WTC11 (cell line): Measurements from ENCODE around the gene PHPT1. TPM values are rescaled to one million over a fixed set of nuclear protein-coding genes. Genes with fewer than 3 reads are reported as not detected.

Experiments used
- ATAC-seq: fragments of 200-7000 bp; cut with Tn5 transposase; 2 replicates; pipeline ENCODE4 v1.10.0; 2021; ENCODE audit warnings: mild to moderate bottlenecking, moderate library complexity
- CTCF ChIA-PET: fragments of 300-600 bp; sonication (Branson Sonifier 250); formaldehyde crosslinking; loops from one replicate; lab custom pipeline; 2021; ENCODE audit warnings: antibody characterized with exemption; lab: Charles Lee
- POLR2A ChIA-PET: fragments of 350-600 bp; sonication (Branson Sonifier 250); formaldehyde crosslinking; loops from one replicate; lab custom pipeline; 2021; ENCODE audit warnings: antibody characterized with exemption; lab: Charles Lee
- DNase-seq: peaks from one replicate; pipeline ENCODE4 v3.0.0; 2021; ENCODE audit warnings: low spot score
- H3K27ac Mint-ChIP-seq: 2 replicates; pipeline ENCODE4 v1.8.0; 2021; ENCODE audit warnings: mixed read lengths
- H3K27me3 Mint-ChIP-seq: 2 replicates; pipeline ENCODE4 v1.8.0; 2021; ENCODE audit warnings: low read depth, mild to moderate bottlenecking, moderate library complexity, mixed read lengths
- H3K36me3 Mint-ChIP-seq: 2 replicates; pipeline ENCODE4 v1.8.0; 2021; ENCODE audit warnings: mixed read lengths
- H3K4me1 Mint-ChIP-seq: 2 replicates; pipeline ENCODE4 v1.8.0; 2022; ENCODE audit warnings: mixed read lengths
- H3K4me3 Mint-ChIP-seq: 2 replicates; pipeline ENCODE4 v1.8.0; 2021; ENCODE audit warnings: mild to moderate bottlenecking, moderate library complexity, mixed read lengths
- H3K9me3 Mint-ChIP-seq: 2 replicates; pipeline ENCODE4 v1.8.0; 2021; ENCODE audit warnings: mixed read lengths
- ATF1 ChIP-seq: sonication (generic); formaldehyde crosslinking; IDR thresholded peaks from 2 replicates; pipeline ENCODE4 v1.8.1; 2023; ENCODE audit warnings: mild to moderate bottlenecking, moderate library complexity, missing genetic modification reagents
- CBFB ChIP-seq: sonication (generic); formaldehyde crosslinking; IDR thresholded peaks from 2 replicates; pipeline ENCODE4 v1.8.1; 2022; ENCODE audit warnings: mild to moderate bottlenecking, low read depth, missing genetic modification reagents
- CREM ChIP-seq: sonication (generic); formaldehyde crosslinking; IDR thresholded peaks from 2 replicates; pipeline ENCODE4 v1.8.1; 2022; ENCODE audit warnings: mild to moderate bottlenecking, missing genetic modification reagents, moderate library complexity
- EMX1 ChIP-seq: fragments of 250-450 bp; sonication (Bioruptor Pico); IDR thresholded peaks from 2 replicates; pipeline ENCODE4 v1.8.0; 2021; ENCODE audit warnings: mild to moderate bottlenecking
- ETV6 ChIP-seq: sonication (generic); formaldehyde crosslinking; IDR thresholded peaks from 2 replicates; pipeline ENCODE4 v1.8.1; 2022; ENCODE audit warnings: mild to moderate bottlenecking, missing genetic modification reagents
- FOXP1 ChIP-seq: sonication (generic); formaldehyde crosslinking; IDR thresholded peaks from 2 replicates; pipeline ENCODE4 v1.8.0; 2022; ENCODE audit warnings: missing genetic modification reagents, mild to moderate bottlenecking, moderate library complexity, borderline replicate concordance
- GRHL2 ChIP-seq: fragments of 250-450 bp; sonication (Bioruptor Pico); IDR thresholded peaks from 2 replicates; pipeline ENCODE4 v1.8.0; 2022; ENCODE audit warnings: mild to moderate bottlenecking, moderate library complexity; ENCODE audit not compliant: insufficient replicate concordance, severe bottlenecking
- HMGA2 ChIP-seq: fragments of 250-450 bp; sonication (Bioruptor Pico); IDR thresholded peaks from 2 replicates; pipeline ENCODE4 v1.4.0; 2021; ENCODE audit warnings: mild to moderate bottlenecking, moderate library complexity
- IRF2 ChIP-seq: sonication (generic); formaldehyde crosslinking; IDR thresholded peaks from 2 replicates; pipeline ENCODE4 v1.8.0; 2022; ENCODE audit warnings: low read depth, missing genetic modification reagents, borderline replicate concordance
- MXD4 ChIP-seq: fragments of 250-450 bp; sonication (Bioruptor Pico); IDR thresholded peaks from 2 replicates; pipeline ENCODE4 v1.8.0; 2021; ENCODE audit warnings: mild to moderate bottlenecking, moderate library complexity, borderline replicate concordance
- MYBL2 ChIP-seq: sonication (generic); formaldehyde crosslinking; IDR thresholded peaks from 2 replicates; pipeline ENCODE4 v1.8.1; 2023; ENCODE audit warnings: mild to moderate bottlenecking, moderate library complexity, missing genetic modification reagents
- NR2C2 ChIP-seq: sonication (generic); formaldehyde crosslinking; IDR thresholded peaks from 2 replicates; pipeline ENCODE4 v1.8.0; 2022; ENCODE audit warnings: mild to moderate bottlenecking, missing genetic modification reagents
- NR3C1 ChIP-seq: sonication (generic); formaldehyde crosslinking; conservative IDR thresholded peaks from 2 replicates; pipeline ENCODE4 v1.8.1; 2023; ENCODE audit warnings: low read depth, mild to moderate bottlenecking, missing genetic modification reagents
- OVOL2 ChIP-seq: fragments of 250-450 bp; sonication (Bioruptor Pico); IDR thresholded peaks from 2 replicates; pipeline ENCODE4 v1.9.0; 2021; ENCODE audit warnings: mild to moderate bottlenecking, borderline replicate concordance
- RELA ChIP-seq: sonication (generic); formaldehyde crosslinking; IDR thresholded peaks from 2 replicates; pipeline ENCODE4 v1.8.1; 2022; ENCODE audit warnings: missing genetic modification reagents, mild to moderate bottlenecking, borderline replicate concordance
- SMAD4 ChIP-seq: sonication (generic); formaldehyde crosslinking; IDR thresholded peaks from 2 replicates; pipeline ENCODE4 v1.8.0; 2022; ENCODE audit warnings: mild to moderate bottlenecking, missing genetic modification reagents
- TP53 ChIP-seq: sonication (generic); formaldehyde crosslinking; IDR thresholded peaks from 2 replicates; pipeline ENCODE4 v1.8.1; 2023; ENCODE audit warnings: mild to moderate bottlenecking, missing genetic modification reagents
- ZMAT4 ChIP-seq: fragments of 250-450 bp; sonication (Bioruptor Pico); IDR thresholded peaks from 2 replicates; pipeline ENCODE4 v1.9.0; 2021; ENCODE audit warnings: mild to moderate bottlenecking
- ZNF232 ChIP-seq: sonication (generic); formaldehyde crosslinking; IDR thresholded peaks from 2 replicates; pipeline ENCODE4 v1.8.0; 2022; ENCODE audit warnings: mild to moderate bottlenecking, missing genetic modification reagents
- ZNF425 ChIP-seq: fragments of 250-450 bp; sonication (Bioruptor Pico); conservative IDR thresholded peaks from 2 replicates; pipeline ENCODE4 v1.9.0; 2021; ENCODE audit warnings: mild to moderate bottlenecking
- ZNF671 ChIP-seq: fragments of 250-450 bp; sonication (Bioruptor Pico); IDR thresholded peaks from 2 replicates; pipeline ENCODE4 v1.8.0; 2021; ENCODE audit warnings: mild to moderate bottlenecking
- total RNA-seq: library from RNA; stranded (reverse); gene quantifications from 3 replicates; pipeline ENCODE4 v1.2.3, GENCODE V29; 2021
- TF ChIP-seq, protein P1 (sequence below): sonication (generic); formaldehyde crosslinking; IDR thresholded peaks from 2 replicates; pipeline ENCODE4 v1.8.1; 2022; ENCODE audit warnings: missing genetic modification reagents, borderline replicate concordance
- TF ChIP-seq, protein P2 (sequence below): sonication (generic); formaldehyde crosslinking; IDR thresholded peaks from 2 replicates; pipeline ENCODE4 v1.8.1; 2022; ENCODE audit warnings: low read depth, missing genetic modification reagents, borderline replicate concordance
- TF ChIP-seq, protein P3 (sequence below): sonication (generic); formaldehyde crosslinking; IDR thresholded peaks from 2 replicates; pipeline ENCODE4 v1.8.1; 2022; ENCODE audit warnings: mild to moderate bottlenecking, missing genetic modification reagents, moderate library complexity, borderline replicate concordance
- TF ChIP-seq, protein P4 (sequence below): fragments of 200-600 bp; IDR thresholded peaks from 2 replicates; pipeline ENCODE4 v1.8.0; 2022; ENCODE audit warnings: antibody characterized with exemption

PHPT1 gene
- total RNA-seq, 1 experiment from 2014 or later = 138 TPM

GRCh38 chr9:136824496-136825225 lies 24.5 kb upstream of the PHPT1 start:
- TF ChIP-seq MYBL2 (CRISPR knock-in tag) (no peak), CREM (CRISPR knock-in tag) (no peak), ZNF425 (CRISPR knock-in tag) (no peak), ZNF671 (no peak), FOXP1 (no peak), IRF2 (no peak), NR3C1 (no peak), ZMAT4 (no peak), MXD4 (CRISPR knock-in tag) (no peak), GRHL2 (no peak), EMX1 (CRISPR knock-in tag) (no peak), NR2C2 (no peak)
- TF ChIP-seq, protein P1, sequence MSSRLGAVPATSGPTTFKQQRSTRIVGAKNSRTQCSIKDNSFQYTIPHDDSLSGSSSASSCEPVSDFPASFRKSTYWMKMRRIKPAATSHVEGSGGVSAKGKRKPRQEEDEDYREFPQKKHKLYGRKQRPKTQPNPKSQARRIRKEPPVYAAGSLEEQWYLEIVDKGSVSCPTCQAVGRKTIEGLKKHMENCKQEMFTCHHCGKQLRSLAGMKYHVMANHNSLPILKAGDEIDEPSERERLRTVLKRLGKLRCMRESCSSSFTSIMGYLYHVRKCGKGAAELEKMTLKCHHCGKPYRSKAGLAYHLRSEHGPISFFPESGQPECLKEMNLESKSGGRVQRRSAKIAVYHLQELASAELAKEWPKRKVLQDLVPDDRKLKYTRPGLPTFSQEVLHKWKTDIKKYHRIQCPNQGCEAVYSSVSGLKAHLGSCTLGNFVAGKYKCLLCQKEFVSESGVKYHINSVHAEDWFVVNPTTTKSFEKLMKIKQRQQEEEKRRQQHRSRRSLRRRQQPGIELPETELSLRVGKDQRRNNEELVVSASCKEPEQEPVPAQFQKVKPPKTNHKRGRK (CRISPR knock-in tag) = no peak
- TF ChIP-seq, protein P2, sequence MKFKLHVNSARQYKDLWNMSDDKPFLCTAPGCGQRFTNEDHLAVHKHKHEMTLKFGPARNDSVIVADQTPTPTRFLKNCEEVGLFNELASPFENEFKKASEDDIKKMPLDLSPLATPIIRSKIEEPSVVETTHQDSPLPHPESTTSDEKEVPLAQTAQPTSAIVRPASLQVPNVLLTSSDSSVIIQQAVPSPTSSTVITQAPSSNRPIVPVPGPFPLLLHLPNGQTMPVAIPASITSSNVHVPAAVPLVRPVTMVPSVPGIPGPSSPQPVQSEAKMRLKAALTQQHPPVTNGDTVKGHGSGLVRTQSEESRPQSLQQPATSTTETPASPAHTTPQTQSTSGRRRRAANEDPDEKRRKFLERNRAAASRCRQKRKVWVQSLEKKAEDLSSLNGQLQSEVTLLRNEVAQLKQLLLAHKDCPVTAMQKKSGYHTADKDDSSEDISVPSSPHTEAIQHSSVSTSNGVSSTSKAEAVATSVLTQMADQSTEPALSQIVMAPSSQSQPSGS (CRISPR knock-in tag) = no peak
- TF ChIP-seq, protein P3, sequence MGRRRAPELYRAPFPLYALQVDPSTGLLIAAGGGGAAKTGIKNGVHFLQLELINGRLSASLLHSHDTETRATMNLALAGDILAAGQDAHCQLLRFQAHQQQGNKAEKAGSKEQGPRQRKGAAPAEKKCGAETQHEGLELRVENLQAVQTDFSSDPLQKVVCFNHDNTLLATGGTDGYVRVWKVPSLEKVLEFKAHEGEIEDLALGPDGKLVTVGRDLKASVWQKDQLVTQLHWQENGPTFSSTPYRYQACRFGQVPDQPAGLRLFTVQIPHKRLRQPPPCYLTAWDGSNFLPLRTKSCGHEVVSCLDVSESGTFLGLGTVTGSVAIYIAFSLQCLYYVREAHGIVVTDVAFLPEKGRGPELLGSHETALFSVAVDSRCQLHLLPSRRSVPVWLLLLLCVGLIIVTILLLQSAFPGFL = no peak
- H3K36me3 Mint-ChIP-seq = peaks cover 12% of the 10 kb centered on the region
- H3K4me3 Mint-ChIP-seq = no peak overlapping the region
- H3K27ac Mint-ChIP-seq = no peak overlapping the region
- H3K27me3 Mint-ChIP-seq = no peaks in the 10 kb centered on the region
- no peak for ATAC-seq
- H3K4me1 Mint-ChIP-seq = peaks cover 14% of the 10 kb centered on the region
- ChIA-PET POLR2A (no interaction called here), CTCF (interaction anchor here (0.9 to 5.8 kb wide), 6 partner anchors 18 to 222 kb away, joined by 3 to 64 read pairs (median 3); partner anchors contain the start of genes AJM1 and TRAF2)
- H3K9me3 Mint-ChIP-seq = no peaks in the 10 kb centered on the region
- peak; percentile 7 for DNase-seq

GRCh38 chr9:136825295-136826187 lies 23.7 kb upstream of the PHPT1 start:
- Mint-ChIP-seq H3K4me3 (no peak overlapping the region), H3K4me1 (peaks cover 12% of the 10 kb centered on the region), H3K36me3 (peaks cover 13% of the 10 kb centered on the region), H3K27ac (no peak overlapping the region), H3K27me3 (no peaks in the 10 kb centered on the region), H3K9me3 (no peaks in the 10 kb centered on the region)
- DNase-seq (peak; percentile 23), ATAC-seq (no peak)
- CTCF ChIA-PET = interaction anchor here (0.9 to 1.6 kb wide), 4 partner anchors 22 to 221 kb away, joined by 3 read pairs; no protein-coding TSS in a partner anchor
- POLR2A ChIA-PET = no interaction called here
- TF ChIP-seq TP53 = no peak
- TF ChIP-seq HMGA2 (CRISPR knock-in tag) = no peak
- no peak for TF ChIP-seq ETV6
- TF ChIP-seq, protein P1 (CRISPR knock-in tag) = no peak
- TF ChIP-seq SMAD4 (CRISPR knock-in tag) = no peak
- no peak for TF ChIP-seq ZNF232 (CRISPR knock-in tag)
- no peak for TF ChIP-seq RELA (CRISPR knock-in tag)
- TF ChIP-seq, protein P4, sequence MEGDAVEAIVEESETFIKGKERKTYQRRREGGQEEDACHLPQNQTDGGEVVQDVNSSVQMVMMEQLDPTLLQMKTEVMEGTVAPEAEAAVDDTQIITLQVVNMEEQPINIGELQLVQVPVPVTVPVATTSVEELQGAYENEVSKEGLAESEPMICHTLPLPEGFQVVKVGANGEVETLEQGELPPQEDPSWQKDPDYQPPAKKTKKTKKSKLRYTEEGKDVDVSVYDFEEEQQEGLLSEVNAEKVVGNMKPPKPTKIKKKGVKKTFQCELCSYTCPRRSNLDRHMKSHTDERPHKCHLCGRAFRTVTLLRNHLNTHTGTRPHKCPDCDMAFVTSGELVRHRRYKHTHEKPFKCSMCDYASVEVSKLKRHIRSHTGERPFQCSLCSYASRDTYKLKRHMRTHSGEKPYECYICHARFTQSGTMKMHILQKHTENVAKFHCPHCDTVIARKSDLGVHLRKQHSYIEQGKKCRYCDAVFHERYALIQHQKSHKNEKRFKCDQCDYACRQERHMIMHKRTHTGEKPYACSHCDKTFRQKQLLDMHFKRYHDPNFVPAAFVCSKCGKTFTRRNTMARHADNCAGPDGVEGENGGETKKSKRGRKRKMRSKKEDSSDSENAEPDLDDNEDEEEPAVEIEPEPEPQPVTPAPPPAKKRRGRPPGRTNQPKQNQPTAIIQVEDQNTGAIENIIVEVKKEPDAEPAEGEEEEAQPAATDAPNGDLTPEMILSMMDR = no peak
- no peak for TF ChIP-seq CBFB (CRISPR knock-in tag)
- no peak for TF ChIP-seq ATF1 (CRISPR knock-in tag)
- TF ChIP-seq OVOL2 = no peak
